ENCODE results near the gene TXNIP. TPM values are rescaled to one million over a fixed set of nuclear protein-coding genes. Genes with fewer than 3 reads are reported as not detected.

TXNIP gene
- total and polyA plus RNA-seq, 2 experiments from 2014 or later = 22.8 to 29.1 TPM

- no peak for TF ChIP-seq REST (IDR thresholded peaks at IDR 0.05; ENCODE audit: unreplicated experiment)
- TF ChIP-seq POLR2AphosphoS5 (IDR thresholded peaks at IDR 0.05; ENCODE audit: low read depth) = peak; percentile 69
- Mint-ChIP-seq H3K4me1 (peaks cover 19% of the 10 kb centered on the region), H3K4me3 (peak within 1 kb of the TSS; percentile 92), H3K27ac (peak within 1 kb of the TSS; percentile 38; the same call in 1 of the 2 replicates), H3K9me3 (peaks cover 7% of the 10 kb centered on the region), H3K27me3 (ENCODE audit: insufficient read depth, low read depth, poor library complexity) (peaks cover 50% of the 10 kb centered on the region), H3K36me3 (ENCODE audit: low read depth) (peaks cover 3% of the 10 kb centered on the region; the same call in 2 of the 3 replicates)
- ATAC-seq (peak; percentile 77), DNase-seq (ENCODE audit: low spot score) (peak; percentile 99)
- no peaks in the 10 kb centered on the region for H3K9me2 ChIP-seq (ENCODE audit: insufficient read depth)
- no peaks in the 10 kb centered on the region for H3K79me2 ChIP-seq (replicated peaks; ENCODE audit: insufficient read depth)
- no peak within 1 kb of the TSS for H3K27ac ChIP-seq (ENCODE audit: low read depth)
- H2AFZ ChIP-seq = peak within 1 kb of the TSS; percentile 72
- no peaks in the 10 kb centered on the region for H4K20me1 ChIP-seq (replicated peaks; ENCODE audit: insufficient read depth)
- no peaks in the 10 kb centered on the region for H3K36me3 ChIP-seq (ENCODE audit: insufficient read depth)
- peak within 1 kb of the TSS; percentile 90 for H3K4me3 ChIP-seq
- H3K4me1 ChIP-seq (ENCODE audit: insufficient read depth) = peaks cover 23% of the 10 kb centered on the region
- H3K4me2 ChIP-seq = peak within 1 kb of the TSS; percentile 76
- H3F3A ChIP-seq (replicated peaks; ENCODE audit: low read depth) = 0 out of 2 replicates have a peak, but pooled peaks cover 4% of the 10 kb centered on the region
- H3K27me3 ChIP-seq (ENCODE audit: insufficient read depth) = peaks cover 45% of the 10 kb centered on the region
Observed at GRCh38 chr1:145964328-145965118, 31.9 kb downstream of the TXNIP start, which contains the start of the genes ANKRD34A and POLR3GL. Gene ANKRD34A, minus strand, starts transcription at chr1:145964575. Its CDS starts 2,816 bp downstream, at chr1:145961759. Gene POLR3GL, plus strand, starts transcription at chr1:145964690. Its CDS starts 10,176 bp downstream, at chr1:145974866.

- H3K27me3 ChIP-seq (ENCODE audit: insufficient read depth) = peaks cover 56% of the 10 kb centered on the region
- peaks cover 59% of the 10 kb centered on the region for H3K27me3 Mint-ChIP-seq (ENCODE audit: insufficient read depth, low read depth, poor library complexity)
- TF ChIP-seq EZH2 (IDR thresholded peaks at IDR 0.05; ENCODE audit: low read depth, unreplicated experiment) (no peak), NANOG (IDR thresholded peaks at IDR 0.05; ENCODE audit: borderline replicate concordance) (no peak), JUNB (IDR thresholded peaks at IDR 0.05; ENCODE audit: unreplicated experiment) (no peak), EZH2phosphoT487 (IDR thresholded peaks at IDR 0.05; ENCODE audit: unreplicated experiment) (no peak), ZNF462 (CRISPR knock-in tag; IDR thresholded peaks at IDR 0.05) (no peak), ETS1 (IDR thresholded peaks at IDR 0.05) (no peak)
Observed at GRCh38 chr1:145963265-145964019, 32.9 kb downstream of the TXNIP start.

More at GRCh38 chr1:145963265-145964019, 32.9 kb downstream of the TXNIP start:
- Mint-ChIP-seq H3K9me3 (peaks cover 7% of the 10 kb centered on the region), H3K36me3 (ENCODE audit: low read depth) (peaks cover 3% of the 10 kb centered on the region; the same call in 2 of the 3 replicates), H3K4me1 (peaks cover 22% of the 10 kb centered on the region), H3K4me3 (peak overlapping the region; percentile 92), H3K27ac (no peak overlapping the region)
- H3K4me1 ChIP-seq (ENCODE audit: insufficient read depth) = peaks cover 23% of the 10 kb centered on the region
- ATAC-seq (no peak), DNase-seq (ENCODE audit: low spot score) (no peak)
- no peak overlapping the region for H3K27ac ChIP-seq (ENCODE audit: low read depth)
- H3F3A ChIP-seq (replicated peaks; ENCODE audit: low read depth) = 0 out of 2 replicates have a peak, but pooled peaks cover 4% of the 10 kb centered on the region
- no peaks in the 10 kb centered on the region for H3K9me2 ChIP-seq (ENCODE audit: insufficient read depth)
- H2AFZ ChIP-seq = no peak overlapping the region; the same call in 1 of the 2 replicates
- no peaks in the 10 kb centered on the region for H4K20me1 ChIP-seq (replicated peaks; ENCODE audit: insufficient read depth)
- H3K4me3 ChIP-seq = peak overlapping the region; percentile 90
- H3K4me2 ChIP-seq = peak overlapping the region; percentile 93
- H3K79me2 ChIP-seq (replicated peaks; ENCODE audit: insufficient read depth) = no peaks in the 10 kb centered on the region
- H3K36me3 ChIP-seq (ENCODE audit: insufficient read depth) = no peaks in the 10 kb centered on the region
